Measurements from ENCODE around the gene PGBD5. TPM values are rescaled to one million over a fixed set of nuclear protein-coding genes. Genes with fewer than 3 reads are reported as not detected.

The PGBD5 gene
- total RNA-seq, 2 donors from 2014 or later: 0.52 TPM; not detected in 1

DNA sequence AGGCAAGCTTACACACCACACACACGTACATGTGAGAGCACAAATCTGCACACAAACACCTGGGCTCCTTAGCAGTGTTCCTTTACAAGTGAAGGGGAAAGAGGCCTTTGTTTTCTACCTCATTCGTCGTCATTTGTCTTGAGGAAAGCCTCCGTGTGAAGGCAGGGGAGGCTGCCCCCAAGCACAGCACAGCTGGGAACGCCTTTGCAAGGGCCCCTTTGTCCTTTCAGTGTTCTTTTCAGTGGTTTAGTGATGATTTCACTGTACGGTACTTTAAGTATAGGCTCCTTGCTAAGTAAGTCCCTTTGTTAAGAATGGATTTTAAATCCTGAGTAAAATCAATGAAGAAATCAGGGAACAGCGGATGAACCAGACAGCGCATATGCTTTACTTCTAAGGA, 94.1 kb downstream of the PGBD5 start:
- Mint-ChIP-seq H3K9me3 (no peaks in the 10 kb centered on the region), H3K27me3 (peaks cover 13% of the 10 kb centered on the region), H3K4me3 (no peak overlapping the region), H3K4me1 (peaks cover 10% of the 10 kb centered on the region), H3K36me3 (ENCODE audit: low read depth) (no peaks in the 10 kb centered on the region), H3K27ac (no peak overlapping the region)
- ATAC-seq (replicated peaks): no peak

DNA sequence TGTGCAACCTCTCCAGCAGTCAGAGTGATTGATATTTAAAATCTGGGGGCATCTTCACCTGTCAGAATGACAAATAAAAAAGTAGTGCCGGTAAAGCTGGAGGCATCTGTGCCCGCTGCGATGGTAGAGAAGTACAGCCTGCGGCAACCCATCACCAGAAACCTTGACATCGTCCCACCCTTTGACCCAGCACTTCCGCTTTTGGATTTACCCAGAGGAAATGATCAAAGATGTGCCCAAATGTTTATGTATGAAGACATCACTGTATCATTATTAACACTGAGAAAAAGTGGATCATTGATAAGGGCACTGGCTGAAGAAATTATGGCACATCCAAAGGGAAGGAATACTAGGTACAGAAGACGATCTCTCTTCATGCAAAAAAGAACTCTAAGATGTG, 96.0 kb downstream of the PGBD5 start:
- no peak overlapping the region for H3K4me3 Mint-ChIP-seq
- H3K4me1 Mint-ChIP-seq: peaks cover 10% of the 10 kb centered on the region
- H3K9me3 Mint-ChIP-seq: no peaks in the 10 kb centered on the region
- no peak for ATAC-seq (replicated peaks)
- no peak overlapping the region for H3K27ac Mint-ChIP-seq
- H3K36me3 Mint-ChIP-seq (ENCODE audit: low read depth): no peaks in the 10 kb centered on the region
- H3K27me3 Mint-ChIP-seq: peaks cover 10% of the 10 kb centered on the region

DNA sequence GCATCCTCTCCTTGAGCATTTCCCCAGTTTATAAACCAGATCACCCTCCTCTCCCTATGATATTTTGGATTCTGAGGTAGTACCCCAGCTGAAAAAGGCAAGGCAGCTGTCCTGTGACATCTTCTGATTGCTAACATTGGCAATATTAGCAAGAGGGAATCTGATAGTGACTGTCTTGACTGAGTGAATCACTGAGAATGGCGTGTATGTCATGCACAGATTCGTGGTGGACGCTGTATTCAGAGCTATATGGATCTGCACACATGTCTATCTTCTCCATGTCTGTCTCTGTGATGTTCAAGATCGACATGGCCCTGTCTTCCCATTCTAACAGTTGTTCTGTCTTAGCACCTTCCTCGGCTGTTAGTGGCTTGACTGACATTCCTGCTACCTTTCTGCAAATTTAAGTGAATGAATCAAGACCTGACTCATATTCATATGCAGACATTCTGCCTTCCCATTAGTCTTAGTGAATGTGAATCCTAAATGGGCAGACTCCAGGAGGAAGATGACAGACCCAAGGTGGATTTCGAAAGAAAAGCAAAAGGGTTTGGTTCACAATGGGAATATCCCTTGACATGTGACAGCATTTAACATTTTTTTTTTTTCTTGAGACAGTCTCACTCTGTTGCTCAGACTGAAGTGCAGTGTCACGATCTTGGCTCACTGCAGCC, 97.7 kb downstream of the PGBD5 start:
- Mint-ChIP-seq H3K9me3 (no peaks in the 10 kb centered on the region), H3K4me3 (peak overlapping the region; percentile 59), H3K36me3 (ENCODE audit: low read depth) (no peaks in the 10 kb centered on the region), H3K27ac (peak overlapping the region; percentile 60), H3K27me3 (peaks cover 6% of the 10 kb centered on the region), H3K4me1 (peaks cover 10% of the 10 kb centered on the region)
- peak; percentile 69 for ATAC-seq (replicated peaks)

DNA sequence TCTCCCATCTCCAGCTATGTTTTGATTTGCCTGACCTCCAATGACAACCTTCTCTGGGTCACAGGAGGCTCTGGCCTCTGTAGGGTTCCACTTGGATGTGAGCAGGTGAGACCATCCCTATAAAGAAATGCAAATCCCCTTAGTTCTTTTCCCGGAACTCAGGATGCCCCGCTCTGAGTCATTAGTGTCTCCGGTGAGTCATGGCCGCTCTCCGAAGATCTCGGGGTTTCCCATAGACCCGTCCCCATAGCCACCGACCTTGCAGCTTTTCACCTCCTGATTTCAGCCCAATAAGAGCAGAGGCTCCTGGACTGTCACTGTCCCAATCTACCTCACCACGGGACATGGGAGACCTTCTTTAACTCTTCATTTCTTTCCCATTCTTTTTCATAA, 98.2 kb downstream of the PGBD5 start:
- Mint-ChIP-seq H3K27ac (peak overlapping the region; percentile 60), H3K27me3 (peaks cover 2% of the 10 kb centered on the region), H3K36me3 (ENCODE audit: low read depth) (no peaks in the 10 kb centered on the region), H3K4me3 (peak overlapping the region; percentile 59), H3K4me1 (peaks cover 10% of the 10 kb centered on the region), H3K9me3 (no peaks in the 10 kb centered on the region)
- peak; percentile 93 for ATAC-seq (replicated peaks)

DNA sequence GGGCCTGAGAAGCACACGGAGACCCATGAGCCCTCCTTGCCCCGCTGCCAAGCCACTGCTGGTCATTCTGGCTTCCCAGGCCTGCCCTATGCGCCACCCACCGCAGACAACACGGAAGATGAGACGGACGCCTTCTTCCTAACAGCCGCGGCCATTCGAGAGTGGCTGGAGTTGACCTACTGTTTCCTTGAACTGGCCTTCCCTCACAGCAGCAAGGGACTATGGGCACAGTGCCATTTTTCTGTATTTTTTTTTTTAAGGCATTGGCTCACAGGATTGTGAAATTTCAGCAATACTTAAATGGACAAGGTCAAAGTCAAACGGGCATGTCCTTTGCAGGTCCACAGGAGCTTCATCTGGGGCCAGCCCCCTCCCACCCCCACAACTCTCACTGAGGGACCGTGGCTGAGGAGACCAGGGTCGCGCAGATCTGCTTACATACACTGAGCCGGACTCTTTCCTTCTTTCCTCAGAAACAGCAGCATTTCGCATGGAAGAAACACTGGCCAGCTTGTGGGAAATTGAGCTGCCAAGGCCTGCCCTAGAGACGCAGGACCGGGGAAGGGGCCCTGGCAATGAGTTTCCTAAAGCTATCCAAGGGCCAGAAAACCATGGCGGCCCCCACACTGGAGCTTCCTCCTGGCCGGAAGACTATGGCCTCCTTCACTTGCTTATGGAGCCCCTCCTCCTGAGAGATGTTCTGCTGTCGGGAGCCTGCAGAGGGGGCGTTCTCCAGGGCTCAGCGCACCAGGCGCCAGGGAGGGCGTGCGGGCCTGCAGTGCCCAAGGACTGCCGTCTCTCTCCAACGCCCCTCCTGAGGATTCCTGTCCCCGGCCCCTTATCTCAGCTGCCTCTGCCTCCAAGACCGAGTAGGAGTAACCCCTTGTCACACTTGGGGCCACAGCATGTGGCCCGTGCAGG, 98.9 kb downstream of the PGBD5 start:
- Mint-ChIP-seq H3K4me3 (peak overlapping the region; percentile 59), H3K36me3 (ENCODE audit: low read depth) (no peaks in the 10 kb centered on the region), H3K4me1 (peaks cover 10% of the 10 kb centered on the region), H3K9me3 (no peaks in the 10 kb centered on the region), H3K27ac (peak overlapping the region; percentile 76), H3K27me3 (peaks cover 2% of the 10 kb centered on the region)
- ATAC-seq (replicated peaks): no peak

DNA sequence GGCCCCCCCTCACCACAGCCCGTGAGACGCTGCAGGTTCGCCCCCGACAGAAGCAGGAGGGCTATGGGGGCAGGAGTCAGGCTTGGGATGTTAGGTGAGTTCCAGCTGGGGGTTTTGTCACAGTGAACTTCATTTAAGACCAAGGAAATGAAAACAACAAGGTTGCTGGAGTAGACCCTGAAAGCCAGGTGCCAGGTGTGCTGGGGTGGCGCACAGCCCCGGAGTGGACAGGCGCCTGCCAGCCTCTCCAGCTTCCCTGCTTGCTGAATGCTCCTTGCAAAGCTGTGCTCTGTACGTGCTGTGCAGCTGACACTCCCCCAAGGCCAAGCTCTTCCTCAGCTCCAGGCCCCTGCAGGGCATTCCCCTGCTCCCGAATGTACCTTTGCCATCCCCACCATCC, 102.4 kb downstream of the PGBD5 start:
- Mint-ChIP-seq H3K27ac (no peak overlapping the region), H3K4me3 (no peak overlapping the region), H3K36me3 (ENCODE audit: low read depth) (no peaks in the 10 kb centered on the region), H3K9me3 (no peaks in the 10 kb centered on the region), H3K4me1 (peaks cover 8% of the 10 kb centered on the region), H3K27me3 (peaks cover 2% of the 10 kb centered on the region)
- ATAC-seq (replicated peaks): no peak

DNA sequence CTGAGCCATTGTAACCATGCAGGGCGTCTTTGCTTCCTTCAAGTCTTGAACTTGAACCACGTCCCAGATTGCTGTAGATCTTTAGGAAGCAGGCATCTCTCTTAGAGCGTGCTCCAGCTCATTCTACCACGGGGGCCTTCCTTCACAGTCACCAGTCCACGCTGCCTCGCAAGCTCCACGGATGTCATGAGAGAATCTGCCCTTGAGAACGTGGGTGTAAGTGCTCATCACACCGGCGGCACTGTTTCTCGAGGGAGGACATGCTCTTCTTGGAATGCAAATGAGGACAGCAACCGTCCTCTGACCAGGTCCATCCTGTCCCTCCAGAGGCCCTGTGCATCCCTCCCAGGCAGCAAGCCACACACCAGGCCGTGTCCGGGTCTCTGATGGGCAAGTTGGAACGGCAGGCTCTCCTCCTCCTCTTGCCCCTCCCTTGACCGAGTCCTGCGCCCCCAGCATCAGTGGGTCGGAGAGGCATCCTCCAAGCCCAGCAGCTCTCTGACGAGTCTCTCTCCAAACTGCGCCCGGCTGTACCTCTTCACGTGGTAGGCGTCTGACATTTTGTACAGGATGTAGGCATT, 103.1 kb downstream of the PGBD5 start:
- no peak for ATAC-seq (replicated peaks)
- Mint-ChIP-seq H3K4me1 (peaks cover 2% of the 10 kb centered on the region), H3K9me3 (no peaks in the 10 kb centered on the region), H3K27me3 (peaks cover 2% of the 10 kb centered on the region), H3K27ac (no peak overlapping the region), H3K36me3 (ENCODE audit: low read depth) (no peaks in the 10 kb centered on the region), H3K4me3 (no peak overlapping the region)

DNA sequence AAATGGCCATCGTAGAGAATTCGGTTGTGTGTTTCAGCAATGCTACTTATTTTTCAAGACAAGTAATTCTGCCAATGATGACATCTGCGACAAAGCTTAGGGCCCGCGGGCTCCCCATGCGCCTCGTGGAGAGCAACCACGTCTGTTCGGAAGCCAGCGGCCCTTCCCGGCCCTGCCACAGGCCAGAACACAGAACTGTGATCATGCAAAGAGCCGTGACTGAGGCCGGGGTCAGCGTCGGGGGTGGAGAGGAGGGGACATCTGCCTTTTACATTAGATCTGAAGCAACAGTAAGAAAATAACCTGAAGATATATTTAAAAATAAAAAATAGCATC, 103.7 kb downstream of the PGBD5 start:
- no peaks in the 10 kb centered on the region for H3K4me1 Mint-ChIP-seq
- H3K4me3 Mint-ChIP-seq: no peak overlapping the region
- no peak overlapping the region for H3K27ac Mint-ChIP-seq
- H3K27me3 Mint-ChIP-seq: peaks cover 2% of the 10 kb centered on the region
- no peaks in the 10 kb centered on the region for H3K36me3 Mint-ChIP-seq (ENCODE audit: low read depth)
- no peak for ATAC-seq (replicated peaks)
- no peaks in the 10 kb centered on the region for H3K9me3 Mint-ChIP-seq

DNA sequence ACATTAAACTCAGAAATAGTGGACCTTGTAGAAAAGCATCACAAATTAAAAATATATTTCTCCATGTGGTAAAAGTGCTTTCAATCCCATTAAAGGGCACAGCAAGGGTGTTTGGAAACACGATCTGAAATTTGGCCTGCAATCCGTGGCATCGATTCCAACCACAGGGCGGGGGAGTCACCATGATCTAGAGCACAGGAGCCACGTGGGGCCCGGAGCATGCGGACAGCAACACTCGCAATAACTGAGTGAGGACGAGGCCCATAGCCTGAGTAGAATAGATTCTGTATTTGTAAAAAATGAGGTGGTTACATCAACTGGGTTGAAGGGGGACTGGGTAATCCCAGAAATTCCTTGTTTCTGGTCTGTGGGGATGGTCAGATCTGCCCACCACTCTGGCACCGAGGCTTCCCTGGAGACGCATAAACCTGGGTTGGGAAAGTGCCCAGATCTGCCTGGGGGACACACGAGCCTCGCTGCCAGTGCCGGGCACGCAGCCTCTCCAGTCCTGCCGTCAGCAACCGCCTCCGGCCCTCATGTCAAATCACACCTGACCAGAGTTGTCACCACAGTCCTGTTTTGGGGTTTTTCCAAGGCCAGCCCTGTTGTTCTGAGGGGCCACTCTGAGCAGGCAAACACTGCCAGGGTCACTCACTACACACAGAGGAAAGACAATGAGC, 104.3 kb downstream of the PGBD5 start:
- H3K27ac Mint-ChIP-seq: no peak overlapping the region
- H3K36me3 Mint-ChIP-seq (ENCODE audit: low read depth): no peaks in the 10 kb centered on the region
- no peak for ATAC-seq (replicated peaks)
- H3K4me3 Mint-ChIP-seq: no peak overlapping the region
- H3K4me1 Mint-ChIP-seq: no peaks in the 10 kb centered on the region
- H3K27me3 Mint-ChIP-seq: peaks cover 2% of the 10 kb centered on the region
- H3K9me3 Mint-ChIP-seq: no peaks in the 10 kb centered on the region

DNA sequence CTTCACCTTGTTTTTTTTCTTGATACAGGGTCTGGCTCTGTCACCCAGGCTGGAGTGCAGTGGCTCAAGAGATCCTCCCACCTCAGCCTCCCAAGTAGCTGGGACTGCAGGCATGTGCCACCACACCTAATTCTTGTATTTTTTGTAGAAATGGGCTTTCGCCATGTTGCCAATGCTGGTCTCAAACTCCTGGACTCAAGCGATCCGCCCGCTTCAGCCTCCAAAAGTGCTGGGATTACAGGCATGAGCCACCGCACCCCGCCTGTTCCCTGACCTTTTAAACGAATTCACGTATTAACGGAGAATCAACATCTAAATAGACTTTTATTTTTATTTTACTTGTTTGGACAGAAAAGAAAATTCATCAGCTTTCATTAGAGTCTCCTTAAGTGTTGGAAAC, 104.8 kb downstream of the PGBD5 start:
- Mint-ChIP-seq H3K27ac (no peak overlapping the region), H3K36me3 (ENCODE audit: low read depth) (no peaks in the 10 kb centered on the region), H3K9me3 (no peaks in the 10 kb centered on the region), H3K4me1 (no peaks in the 10 kb centered on the region), H3K27me3 (peaks cover 2% of the 10 kb centered on the region), H3K4me3 (no peak overlapping the region)
- no peak for ATAC-seq (replicated peaks)

DNA sequence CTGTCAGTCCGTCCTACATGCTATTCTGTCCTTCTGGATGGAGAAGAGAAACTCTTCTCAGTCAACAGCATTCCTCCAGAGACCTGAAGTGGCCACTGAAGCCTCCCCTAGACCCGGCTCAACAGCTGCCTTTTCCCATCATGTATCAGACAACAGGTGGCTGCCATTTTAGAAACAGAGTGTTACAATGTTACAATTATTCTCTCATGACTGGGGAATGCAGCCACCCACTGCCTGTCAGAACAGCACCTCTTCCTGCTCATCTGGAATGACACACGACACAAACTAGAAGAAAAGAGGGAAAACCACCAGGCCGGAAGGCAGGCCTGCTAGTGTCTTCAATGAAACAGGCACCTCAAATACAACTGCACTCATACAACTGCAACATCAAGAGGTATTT, 105.3 kb downstream of the PGBD5 start:
- H3K36me3 Mint-ChIP-seq (ENCODE audit: low read depth): no peaks in the 10 kb centered on the region
- no peaks in the 10 kb centered on the region for H3K9me3 Mint-ChIP-seq
- ATAC-seq (replicated peaks): no peak
- H3K4me1 Mint-ChIP-seq: no peaks in the 10 kb centered on the region
- H3K4me3 Mint-ChIP-seq: no peak overlapping the region
- H3K27me3 Mint-ChIP-seq: peaks cover 2% of the 10 kb centered on the region
- no peak overlapping the region for H3K27ac Mint-ChIP-seq

DNA sequence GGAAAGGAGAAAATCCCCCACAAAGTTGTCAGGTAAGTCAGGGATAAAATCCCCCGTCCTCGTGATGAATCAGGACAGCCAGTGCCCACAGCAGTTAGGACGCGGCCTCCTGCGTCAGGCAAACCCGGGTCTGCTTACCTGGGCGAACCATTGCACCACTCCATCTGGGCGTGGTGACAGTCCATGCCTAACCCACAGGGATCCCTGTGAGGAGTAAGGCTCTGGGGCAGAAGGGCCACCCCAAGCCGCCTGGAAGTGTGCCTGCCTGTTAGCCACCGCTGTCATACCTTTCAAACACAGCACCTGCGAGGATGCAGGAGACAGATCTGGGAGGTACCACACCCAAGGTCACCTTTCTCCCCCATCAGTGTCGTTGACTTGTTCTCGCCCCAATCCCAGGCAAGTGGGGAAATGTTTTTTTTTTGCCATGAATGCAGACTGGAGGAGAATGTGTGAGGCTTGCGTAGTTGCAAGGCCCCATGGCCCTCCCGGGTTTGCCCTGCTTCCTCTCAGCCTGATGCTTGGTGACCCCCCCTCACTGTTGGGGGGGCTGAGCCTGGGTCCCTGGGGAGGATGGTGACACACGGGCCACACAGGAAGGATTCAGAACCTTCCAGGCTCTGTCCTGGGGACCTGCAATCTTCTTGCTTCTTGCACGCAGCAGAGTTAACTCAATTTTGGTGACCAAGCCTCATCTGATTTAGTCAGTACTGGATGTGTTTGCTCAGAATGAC, 107.0 kb downstream of the PGBD5 start:
- no peak for ATAC-seq (replicated peaks)
- no peaks in the 10 kb centered on the region for H3K9me3 Mint-ChIP-seq
- no peaks in the 10 kb centered on the region for H3K27me3 Mint-ChIP-seq
- no peaks in the 10 kb centered on the region for H3K4me1 Mint-ChIP-seq
- H3K4me3 Mint-ChIP-seq: no peak overlapping the region
- H3K27ac Mint-ChIP-seq: no peak overlapping the region
- H3K36me3 Mint-ChIP-seq (ENCODE audit: low read depth): no peaks in the 10 kb centered on the region

DNA sequence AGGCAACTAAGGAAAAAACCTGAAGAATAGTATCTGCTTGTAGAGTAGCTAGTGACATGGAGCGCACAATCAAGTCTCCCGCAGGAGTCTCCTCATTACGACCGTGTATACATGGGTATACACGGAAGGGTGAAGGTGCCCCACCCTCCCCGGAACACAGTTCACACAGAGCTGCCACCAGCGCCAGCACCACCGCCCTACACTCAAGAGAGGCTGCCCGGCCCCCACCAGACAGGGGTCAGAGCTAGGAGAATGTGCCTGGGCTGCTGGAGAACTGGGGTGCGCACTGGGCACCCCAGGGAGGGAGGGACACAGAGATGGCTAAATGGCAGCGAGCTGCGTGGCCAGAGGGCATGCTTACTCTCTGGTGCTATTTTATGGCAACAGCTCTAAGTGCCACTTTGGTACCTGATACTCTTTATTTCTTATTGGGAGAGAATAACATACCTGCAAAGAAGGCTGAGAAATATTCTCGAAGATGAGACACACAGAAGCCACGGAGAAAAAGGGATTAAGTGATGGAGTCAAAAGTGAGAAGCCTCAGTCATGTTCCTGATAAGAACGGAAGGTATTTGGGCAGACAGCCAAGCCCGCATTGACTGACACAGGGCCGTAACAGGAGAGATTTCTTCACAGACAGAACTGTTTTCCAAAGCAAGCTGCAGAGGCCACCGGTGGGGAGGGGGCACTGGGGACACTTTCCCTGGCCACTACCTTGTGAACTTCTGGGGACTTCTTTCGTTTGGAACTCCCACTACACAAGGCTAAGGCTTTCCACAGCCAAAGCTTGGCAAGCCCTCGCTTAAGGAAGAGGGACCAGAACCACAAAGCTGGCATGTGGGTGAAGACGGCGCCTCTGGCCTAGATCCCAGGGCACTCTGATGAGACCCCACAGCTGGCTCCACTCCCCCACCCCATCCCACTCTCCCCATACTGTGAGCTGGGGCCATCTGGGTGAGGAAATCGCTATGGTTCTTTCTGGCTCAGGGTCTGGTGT, 108.0 kb downstream of the PGBD5 start:
- ATAC-seq (replicated peaks): no peak
- Mint-ChIP-seq H3K4me1 (no peaks in the 10 kb centered on the region), H3K27me3 (peaks cover under 1% of the 10 kb centered on the region), H3K27ac (no peak overlapping the region), H3K9me3 (no peaks in the 10 kb centered on the region), H3K4me3 (no peak overlapping the region), H3K36me3 (ENCODE audit: low read depth) (no peaks in the 10 kb centered on the region)
